HuH-7.5 (cell line): ENCODE measurements around the gene UPP1.
A peak's percentile ranks its signal among the peaks of the same experiment; 100 is the strongest.

Experiments
- DNase-seq: peaks from one replicate; pipeline ENCODE4 v3.0.0; 2011; ENCODE audit warnings: low spot score

The UPP1 gene

GRCh38 chr7:48085942-48086341 lies 3.1 kb upstream of the UPP1 start:
- DNase-seq: no peak

GRCh38 chr7:48087349-48087748 lies 1.7 kb upstream of the UPP1 start:
- DNase-seq: no peak

GRCh38 chr7:48088559-48089045 lies 463 bp upstream of the UPP1 start:
- peak; percentile 42 for DNase-seq

- DNase-seq: no peak
These were observed 1.2 kb downstream of the UPP1 start for GRCh38 chr7:48090095-48090805.

GRCh38 chr7:48091506-48092433 lies 2.7 kb downstream of the UPP1 start:
- no peak for DNase-seq

GRCh38 chr7:48094861-48095293 lies 5.8 kb downstream of the UPP1 start:
- no peak for DNase-seq

- DNase-seq: no peak
These were observed 7.2 kb downstream of the UPP1 start for GRCh38 chr7:48096273-48096672.

GRCh38 chr7:48097521-48098231 lies 8.6 kb downstream of the UPP1 start:
- no peak for DNase-seq

GRCh38 chr7:48098846-48099245 lies 9.8 kb downstream of the UPP1 start:
- DNase-seq: no peak

GRCh38 chr7:48099781-48100180 lies 10.7 kb downstream of the UPP1 start:
- DNase-seq: no peak

GRCh38 chr7:48101352-48101751 lies 12.3 kb downstream of the UPP1 start:
- DNase-seq: no peak

GRCh38 chr7:48101968-48102367 lies 12.9 kb downstream of the UPP1 start:
- no peak for DNase-seq

- DNase-seq: no peak
These were observed 13.5 kb downstream of the UPP1 start for GRCh38 chr7:48102530-48102929.

GRCh38 chr7:48105045-48105444 lies 16.0 kb downstream of the UPP1 start:
- DNase-seq: no peak

GRCh38 chr7:48106906-48107659 lies 18.0 kb downstream of the UPP1 start:
- no peak for DNase-seq

GRCh38 chr7:48107926-48108472 lies 18.9 kb downstream of the UPP1 start:
- no peak for DNase-seq

- DNase-seq: no peak
These were observed 20.1 kb downstream of the UPP1 start for GRCh38 chr7:48108959-48109847.

GRCh38 chr7:48109848-48110663 lies 21.0 kb downstream of the UPP1 start:
- peak; percentile 60 for DNase-seq

GRCh38 chr7:48110868-48111267 lies 21.8 kb downstream of the UPP1 start:
- DNase-seq: no peak
